GM21381 (cell line): Measurements from ENCODE around the gene DIAPH2.
"Not testable (repeated sequence)": the region's sequence is repeated elsewhere in the genome, so short reads cannot be mapped to it uniquely, and the experiment has no call there.

Experiments
- ATAC-seq: cut with Tn5 transposase; IDR thresholded peaks from one replicate; pipeline ENCODE4 v1.9.1; 2021; ENCODE audit warnings: mild to moderate bottlenecking, moderate library complexity; ENCODE audit not compliant: unreplicated experiment

DIAPH2 gene

DNA sequence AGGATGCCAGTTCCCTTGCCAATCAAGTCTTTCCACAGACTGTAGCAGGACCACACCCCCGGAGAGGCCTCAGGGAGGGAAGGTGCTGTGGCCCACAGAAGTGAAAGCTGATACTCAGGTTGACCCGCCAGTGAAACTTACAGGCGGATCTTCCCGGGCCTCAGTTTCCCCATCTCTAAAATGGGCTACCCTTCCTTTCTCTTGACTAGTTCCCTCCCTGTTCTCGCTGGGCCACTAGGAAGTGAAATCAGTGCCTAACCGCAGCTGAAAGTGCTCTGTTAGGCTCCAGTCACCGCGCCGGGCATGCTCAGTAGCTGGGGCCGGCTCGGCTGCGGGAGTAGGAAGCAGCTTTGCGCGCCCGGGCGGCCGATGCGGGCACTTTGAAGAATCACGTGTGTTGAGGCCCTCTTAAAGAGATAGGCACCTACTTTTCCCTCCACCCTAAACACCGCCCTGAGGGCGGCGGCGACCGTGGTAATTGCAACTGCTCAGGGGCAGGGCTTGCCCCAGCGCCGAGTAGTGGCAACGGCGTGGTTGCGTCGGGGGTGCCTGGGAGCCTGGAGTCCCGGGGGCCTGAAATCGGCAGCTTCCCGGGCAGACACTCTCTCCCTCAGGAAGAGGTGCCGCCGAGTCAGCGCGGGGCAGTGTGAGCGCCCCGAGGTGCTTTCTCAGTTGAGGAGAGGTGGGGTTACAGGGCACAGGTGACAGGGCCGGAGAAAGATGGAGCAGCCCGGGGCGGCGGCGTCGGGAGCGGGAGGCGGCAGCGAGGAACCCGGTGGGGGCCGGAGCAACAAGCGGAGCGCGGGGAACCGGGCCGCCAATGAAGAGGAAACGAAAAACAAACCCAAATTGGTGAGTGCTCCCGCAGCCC is at the start of gene DIAPH2:
TSS of gene DIAPH2 (plus strand) at position 504 of the 871 bp plus-strand sequence.
- peak; percentile 78 for ATAC-seq

DNA sequence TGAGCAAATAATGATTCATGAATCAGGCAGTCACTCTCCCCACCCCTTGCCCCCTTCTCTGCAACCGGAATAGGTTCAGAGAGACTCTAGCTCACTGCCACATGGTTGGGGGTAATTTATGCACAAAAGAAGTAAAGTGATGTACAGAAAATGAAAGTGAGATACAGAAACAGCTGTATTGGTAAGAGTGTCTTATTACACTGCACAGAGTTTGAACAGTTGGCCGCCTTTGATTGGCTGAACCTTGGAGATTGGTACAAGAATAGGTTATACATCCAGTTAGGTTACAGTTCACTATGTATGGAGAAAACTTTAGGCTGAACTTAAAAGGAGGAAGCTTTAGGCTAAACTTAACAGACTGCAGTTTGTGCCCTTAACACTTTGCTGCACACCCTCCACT is 34.6 kb upstream of the DIAPH2 start:
- no peak for ATAC-seq

DNA sequence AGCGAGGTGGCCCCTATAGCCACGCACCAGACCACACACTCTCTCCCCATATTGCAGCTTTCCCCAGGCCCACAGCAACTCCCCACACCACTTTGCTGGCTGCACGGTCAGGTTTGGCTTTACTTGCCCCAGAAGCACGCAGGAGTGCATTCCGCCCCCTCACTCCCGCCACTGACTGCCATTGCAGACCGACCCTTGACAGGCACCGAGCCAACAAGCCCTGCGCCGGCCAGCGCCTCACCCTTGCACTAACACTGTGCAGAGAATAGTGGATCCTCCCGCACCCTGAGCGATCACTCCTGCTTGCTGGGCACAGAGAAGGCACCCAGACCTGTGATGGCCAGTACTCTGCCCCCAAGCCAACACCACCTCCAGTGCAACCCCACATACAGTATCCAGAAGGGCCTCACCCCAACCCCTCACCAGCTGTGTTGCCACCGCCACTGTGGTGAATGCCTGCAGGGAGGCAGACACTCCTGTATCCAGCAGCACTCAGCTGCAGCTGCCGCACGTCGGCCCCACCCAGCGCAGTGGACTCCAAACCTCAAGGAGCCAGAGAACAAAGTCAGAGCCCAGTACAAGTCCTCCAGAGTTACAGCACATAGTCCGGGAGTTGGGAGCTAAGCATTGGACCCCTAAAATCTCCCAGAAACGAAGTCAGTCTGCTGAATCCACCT is 28.6 kb upstream of the DIAPH2 start:
- no peak for ATAC-seq

DNA sequence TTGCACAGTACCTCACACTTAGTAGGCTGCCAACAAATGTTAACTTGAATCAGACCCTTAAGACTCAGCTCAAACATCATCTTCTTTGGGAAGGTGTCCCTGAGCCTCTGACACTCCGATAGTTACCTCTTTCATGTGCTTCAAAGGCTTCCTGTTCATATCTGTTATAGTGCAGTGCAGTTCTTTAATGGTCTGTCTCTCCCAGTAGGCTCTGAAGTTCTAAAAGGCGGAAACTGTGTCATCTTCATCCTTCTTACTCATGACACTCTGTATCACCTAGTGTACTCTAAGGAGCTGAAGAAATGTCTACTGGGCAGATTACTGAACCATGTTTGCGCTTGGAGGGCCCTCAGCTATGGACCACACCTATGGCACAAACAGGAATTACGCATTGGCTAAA is 2.1 kb upstream of the DIAPH2 start:
- no peak for ATAC-seq

DNA sequence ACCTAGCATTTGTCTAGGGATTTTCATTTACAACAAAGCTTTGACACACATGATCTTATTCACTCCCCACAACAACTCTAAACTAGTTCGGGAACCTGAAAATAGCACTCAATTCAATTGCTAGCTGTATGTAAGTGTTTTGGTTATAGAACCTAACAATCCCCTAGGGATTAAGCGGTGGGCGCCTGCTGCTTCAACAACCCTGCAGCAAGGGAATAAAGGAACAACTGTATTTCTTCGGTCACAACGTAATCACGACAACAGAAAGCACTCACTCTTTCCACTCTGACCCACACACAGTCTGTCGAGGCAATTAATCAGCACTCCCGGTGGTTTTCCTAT is 674 bp upstream of the DIAPH2 start:
- ATAC-seq, result no peak

DNA sequence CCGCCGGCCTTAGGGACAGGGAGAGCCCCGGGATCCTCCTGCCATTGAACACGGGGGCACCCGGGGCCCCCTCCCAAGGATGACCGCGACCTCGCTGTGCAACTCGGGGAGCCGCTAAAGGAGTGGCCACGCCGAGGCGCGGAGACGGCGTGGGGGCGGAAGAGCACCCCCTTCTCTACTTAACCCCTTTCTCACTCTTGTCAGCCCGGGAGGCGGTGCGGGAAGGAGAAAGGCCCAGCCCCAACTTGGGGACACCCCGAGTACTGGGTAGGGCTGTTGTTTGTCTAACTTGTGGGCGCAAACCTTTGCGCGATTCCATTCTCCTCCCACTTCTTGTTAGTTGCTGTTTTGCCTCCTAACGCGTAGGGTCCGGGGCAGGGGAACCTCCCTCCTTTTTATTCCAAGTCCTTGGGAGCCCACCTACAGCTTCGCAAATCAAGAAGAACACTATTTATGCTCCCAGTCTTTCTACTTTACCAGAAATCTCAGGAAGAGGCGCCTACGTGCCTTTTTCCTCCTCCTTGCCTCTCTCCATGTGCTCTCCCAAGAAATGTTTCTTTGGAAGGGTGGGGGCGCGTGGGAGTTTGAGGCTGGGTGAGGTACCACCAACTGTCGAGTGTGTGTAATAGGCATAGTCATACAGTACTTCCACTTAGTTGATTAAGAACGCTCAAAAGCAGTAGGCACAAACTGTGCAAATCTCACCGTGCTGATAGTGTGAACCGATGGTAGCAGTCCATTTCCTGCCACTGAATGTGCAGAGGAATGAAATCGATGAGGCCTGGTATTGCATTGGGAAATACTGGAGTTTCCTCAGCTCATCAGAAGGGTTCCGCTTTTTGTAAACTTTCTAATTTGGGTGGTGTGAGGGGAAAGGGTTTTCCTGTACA is 813 bp downstream of the DIAPH2 start:
- ATAC-seq, result peak; percentile 29

DNA sequence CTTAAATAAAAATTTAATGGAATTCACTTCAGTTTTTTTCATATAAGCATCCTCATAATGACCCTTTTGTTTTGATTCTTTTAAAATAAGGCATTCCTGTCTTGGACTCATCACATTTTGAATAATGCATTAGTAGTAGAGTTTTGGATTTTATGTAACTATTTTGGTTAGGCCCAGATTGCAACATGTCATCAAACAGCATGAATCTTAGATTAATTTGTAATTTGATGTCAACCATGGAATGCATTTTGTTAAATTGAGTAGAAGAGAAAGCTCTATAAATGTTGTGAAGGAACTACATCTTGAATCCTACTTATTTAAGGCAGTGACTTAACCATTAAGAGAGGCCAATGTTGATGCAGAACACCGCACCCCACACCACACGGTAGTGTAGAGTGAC is 3.1 kb downstream of the DIAPH2 start:
- ATAC-seq, result no peak

DNA sequence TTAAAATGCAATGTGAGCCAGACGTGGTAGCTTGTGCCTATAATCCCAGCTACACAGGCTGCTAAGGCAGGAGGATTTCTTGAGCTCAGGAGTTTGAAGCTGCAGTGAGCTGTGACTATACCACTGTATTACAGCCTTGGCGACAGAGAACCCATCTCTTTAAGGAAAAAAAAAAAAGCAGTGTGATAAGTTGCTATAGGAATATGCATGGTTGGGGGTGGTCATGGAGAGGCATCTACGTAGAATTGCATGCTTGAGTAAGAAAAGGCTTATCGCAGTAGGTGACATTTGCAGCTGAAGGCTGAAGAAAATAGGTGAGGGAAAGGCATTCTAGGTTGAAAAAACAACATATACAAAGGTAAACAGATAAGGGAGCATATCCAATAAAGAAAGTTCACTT is 4.1 kb downstream of the DIAPH2 start:
- no peak for ATAC-seq

DNA sequence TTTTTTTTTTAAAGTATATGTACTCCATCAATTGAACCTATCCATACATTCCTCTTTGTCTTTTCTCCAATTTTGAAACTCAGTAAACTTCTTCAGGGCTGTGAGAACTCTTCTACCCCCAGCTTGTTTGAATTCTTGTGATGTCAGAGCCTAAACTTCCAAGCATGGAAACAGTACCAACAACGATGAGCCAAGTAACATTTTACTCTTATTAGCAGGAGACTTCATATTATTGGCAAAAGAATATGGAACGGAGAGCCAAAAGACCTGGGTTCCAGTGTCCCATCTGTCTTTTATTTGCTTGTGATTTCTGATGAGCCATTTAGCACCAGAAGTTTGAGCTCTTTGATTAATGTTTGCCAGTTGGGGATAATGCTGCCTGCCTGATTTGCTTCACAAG is 5.3 kb downstream of the DIAPH2 start:
- no peak for ATAC-seq

DNA sequence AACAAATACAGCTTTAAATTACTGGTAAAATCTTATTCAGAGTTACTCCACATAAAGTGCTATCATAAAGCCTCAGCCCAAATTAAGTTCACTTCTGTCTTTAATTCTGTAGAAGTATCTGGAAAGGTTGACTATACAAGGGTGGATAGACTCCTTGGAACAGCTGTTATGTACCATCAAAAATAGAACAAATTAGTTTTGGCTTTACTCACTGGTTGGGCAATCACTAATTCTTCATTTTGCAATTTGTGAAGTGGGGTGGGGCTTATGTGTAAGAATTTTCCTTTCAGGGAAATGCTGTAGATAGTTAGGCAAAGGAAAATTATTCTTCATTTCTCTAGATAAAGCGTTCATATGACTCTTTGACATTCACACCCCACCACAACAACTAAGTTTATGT is 7.8 kb downstream of the DIAPH2 start:
- no peak for ATAC-seq

DNA sequence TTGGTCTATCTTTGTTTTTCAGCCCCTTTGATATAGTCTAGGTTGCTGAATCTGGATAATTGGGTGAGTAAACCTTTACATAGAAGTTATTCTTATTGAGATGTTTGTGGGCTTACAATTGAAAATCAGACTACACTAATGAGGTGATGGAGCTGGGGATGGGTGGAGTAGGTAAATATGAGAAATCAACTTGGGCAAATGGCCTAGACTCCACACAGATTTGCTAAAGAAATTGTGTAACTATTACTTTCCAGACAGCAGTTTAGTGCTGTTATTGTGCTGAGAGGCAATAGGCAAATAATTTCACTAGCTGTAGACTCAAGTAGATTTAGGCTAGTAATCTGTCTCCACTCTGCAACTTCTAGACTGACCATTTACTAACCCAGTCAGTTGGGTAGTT is 8.2 kb downstream of the DIAPH2 start:
- ATAC-seq, result no peak

DNA sequence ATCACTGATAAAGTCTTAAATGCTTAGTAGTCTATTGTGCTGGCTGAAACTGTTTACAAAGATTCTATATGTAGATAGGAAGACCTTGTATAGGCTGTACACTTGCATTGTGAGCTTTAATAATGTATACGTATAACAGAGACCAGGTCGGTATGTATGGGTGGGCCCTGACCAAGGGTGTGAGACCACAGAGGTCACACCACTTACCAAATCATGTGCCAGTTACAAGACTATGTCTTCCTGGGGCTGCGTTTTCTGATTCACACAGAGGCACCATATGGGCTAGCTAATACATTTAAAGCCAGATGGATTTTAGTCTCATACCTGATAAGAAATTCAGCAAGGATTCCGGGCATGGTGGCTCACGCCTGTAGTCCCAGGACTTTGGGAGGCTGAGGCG is 8.8 kb downstream of the DIAPH2 start:
- ATAC-seq, result no peak

DNA sequence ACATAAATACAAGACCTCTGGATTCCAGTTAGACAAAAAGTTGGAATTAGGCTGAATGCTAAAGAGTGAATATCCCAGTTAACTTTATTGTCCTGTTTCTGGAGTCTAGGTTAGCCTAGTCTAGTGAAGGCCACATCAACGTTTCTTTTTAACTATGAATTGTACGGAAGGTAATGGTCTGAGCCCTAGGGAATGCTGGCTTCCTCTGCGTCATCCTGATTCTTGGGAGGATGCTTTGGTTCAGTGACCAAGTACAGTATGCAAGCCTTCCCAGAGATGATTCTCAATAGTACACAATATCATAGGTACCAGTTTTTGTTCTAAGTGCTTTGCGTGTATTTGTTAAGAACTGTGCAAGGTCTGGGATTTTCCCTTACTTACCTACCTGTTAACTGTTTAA is 11.8 kb downstream of the DIAPH2 start:
- no peak for ATAC-seq

DNA sequence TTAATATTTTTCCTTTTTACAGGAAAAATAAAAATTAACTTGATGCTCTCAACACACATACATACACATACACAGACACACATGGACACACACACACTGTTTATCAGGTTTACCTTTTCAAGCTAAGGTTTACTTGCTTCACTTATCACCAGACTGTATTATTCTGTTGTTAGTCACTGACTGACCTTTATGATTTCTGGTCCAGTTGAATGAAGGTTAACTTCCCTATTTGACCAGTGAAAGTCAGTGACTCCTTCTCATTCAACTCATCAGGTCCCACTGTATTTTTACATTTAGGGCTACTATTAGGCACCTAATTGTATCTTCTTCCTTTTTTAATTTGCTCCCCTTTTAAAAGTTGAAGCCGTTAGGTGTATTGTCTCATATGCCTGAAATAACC is 16.0 kb downstream of the DIAPH2 start:
- no peak for ATAC-seq

DNA sequence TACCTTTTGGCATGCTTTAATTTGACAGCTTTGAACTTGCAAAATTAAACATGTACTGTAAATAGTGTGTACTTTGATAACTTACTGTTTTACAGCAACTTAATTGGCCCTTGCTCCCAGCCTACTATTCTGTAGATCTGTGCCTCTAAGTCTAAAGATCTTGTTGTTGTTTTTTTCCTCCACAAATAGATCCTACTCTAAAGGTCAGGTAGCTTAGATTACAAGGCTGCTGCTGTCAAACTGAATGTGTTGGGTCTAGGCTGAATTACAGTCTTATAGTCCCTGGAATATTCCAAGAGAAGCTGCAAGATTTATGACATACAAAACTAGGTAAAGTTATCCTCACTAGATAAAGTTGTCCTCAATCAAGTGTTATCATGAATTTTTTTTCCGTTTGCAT is 18.7 kb downstream of the DIAPH2 start:
- no peak for ATAC-seq

DNA sequence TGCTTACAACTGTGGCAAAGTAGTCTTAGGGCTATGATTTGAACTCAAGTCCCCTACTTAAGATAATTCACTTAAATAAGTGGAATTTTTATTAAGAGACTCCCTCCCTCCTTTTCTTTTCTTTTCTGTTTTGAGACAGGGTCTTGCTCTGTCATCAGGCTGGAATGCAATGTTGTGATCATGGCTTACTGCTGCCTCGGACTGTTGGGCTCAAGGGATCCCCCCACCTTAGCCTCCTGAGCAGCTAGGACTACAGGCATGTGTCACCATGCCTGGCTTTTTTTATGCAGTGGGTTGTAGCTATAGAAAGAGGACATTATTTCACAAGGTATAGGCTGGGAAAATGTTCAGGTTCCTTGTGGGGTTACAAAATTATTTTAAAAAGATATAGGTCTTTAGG is 19.2 kb downstream of the DIAPH2 start:
- no peak for ATAC-seq

DNA sequence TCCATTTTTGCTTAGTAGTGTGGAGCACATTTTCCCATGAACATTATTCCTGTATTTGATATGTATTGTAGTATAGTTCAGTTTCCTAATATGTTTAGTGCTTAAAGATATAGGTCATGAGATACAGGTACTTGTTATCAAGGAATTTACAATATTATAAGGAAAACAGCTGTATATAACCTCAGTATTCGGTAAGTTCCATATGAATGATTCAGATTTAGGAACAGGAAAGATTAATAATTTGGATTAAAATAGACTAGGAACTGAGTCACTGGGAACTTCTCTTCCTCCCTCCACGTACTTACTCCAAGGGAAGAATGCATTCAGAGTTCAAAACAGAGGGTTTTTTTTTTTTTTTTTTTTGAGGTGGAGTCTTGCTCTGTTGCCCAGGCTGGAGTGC is 20.0 kb downstream of the DIAPH2 start:
- no peak for ATAC-seq

DNA sequence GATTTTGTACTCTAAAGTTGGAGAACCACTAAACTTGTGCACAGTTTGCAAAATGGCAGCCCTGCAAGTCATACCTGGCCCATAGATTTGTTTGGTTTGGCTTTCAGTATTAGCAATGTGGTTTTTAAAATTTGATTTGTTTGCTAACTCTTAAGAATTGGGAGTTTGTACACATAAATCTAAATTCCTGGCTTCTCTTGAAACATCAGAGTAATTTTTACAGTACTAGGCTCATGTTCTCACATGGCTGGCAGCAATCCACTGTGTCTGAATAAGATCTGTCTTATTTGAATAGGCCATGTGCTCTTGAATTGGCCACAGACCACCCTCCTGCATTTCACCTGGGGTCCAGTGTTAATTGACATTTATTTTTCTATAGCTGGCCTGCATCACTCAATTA is 21.3 kb downstream of the DIAPH2 start:
- no peak for ATAC-seq

DNA sequence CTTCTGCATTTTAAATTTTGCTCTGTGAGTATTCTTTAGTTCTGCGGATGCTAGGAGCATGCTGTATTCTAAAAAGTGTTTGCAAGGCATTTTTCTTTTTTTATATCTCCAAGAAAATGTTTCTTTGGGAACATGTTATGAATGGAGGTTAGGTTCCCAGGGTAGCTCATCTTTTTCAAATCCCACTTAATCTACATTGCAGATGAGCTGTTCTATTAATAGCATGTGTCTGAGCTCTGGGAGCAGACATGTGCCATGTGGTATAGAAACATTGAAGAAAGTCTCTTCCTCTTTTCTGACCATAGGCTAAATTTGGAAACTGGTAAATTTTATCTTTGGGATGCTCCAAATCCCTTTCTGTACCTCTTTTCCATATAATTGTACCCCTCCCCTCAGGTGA is 23.2 kb downstream of the DIAPH2 start:
- no peak for ATAC-seq

DNA sequence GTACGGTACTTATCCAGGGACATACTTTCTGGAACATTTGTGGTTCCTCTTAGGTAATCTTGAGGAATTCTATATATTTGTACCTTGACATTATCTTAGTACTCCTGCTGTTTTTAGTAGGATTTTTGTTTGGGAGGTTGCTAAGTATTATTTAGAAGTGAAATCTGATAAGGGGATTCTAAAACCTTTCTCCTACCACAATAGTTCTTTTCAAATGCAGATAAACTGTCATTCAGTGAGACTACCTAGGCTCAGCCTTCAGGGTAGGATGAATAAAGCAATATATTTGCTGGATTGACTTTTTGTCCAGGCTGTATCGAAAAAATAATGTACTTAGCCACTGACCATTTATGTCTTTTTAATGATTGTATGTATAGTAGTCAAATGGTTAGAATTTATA is 25.4 kb downstream of the DIAPH2 start:
- no peak for ATAC-seq

DNA sequence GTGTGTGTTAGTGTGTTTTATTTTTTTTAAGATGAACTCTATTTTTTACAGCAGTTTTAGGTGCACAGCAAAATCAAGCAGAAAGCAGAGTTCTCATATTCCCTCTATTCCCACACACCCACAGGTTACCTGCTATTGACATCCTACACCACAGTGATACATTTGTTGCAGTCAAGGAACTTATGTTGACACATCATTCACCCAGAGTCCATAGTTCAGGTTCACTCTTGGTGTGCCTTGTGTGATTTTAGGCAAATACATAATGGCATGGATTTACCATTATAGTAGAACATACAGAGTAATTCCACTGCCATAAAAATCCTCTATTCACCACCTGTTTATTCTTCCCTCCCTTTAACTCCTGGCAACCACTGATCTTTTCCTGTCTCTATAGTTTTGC is 28.7 kb downstream of the DIAPH2 start:
- no peak for ATAC-seq

DNA sequence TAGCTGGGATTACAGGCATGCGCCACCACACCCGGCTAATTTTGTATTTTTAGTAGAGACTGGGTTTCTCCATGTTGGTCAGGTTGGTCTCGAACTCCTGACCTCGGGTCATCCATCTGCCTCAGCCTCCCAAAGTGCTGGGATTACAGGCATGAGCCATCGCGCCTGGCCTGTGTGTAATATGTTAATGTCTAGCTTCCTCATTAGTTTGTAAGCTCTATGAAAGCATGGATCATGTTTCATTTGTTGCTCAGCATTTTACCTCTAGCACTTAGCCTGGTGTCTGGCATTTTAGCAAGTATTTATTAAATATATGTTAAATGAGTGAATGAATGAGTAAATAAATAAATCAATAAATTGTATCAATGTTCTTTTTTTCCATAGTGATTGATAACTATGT is 29.8 kb downstream of the DIAPH2 start:
- not testable (repeated sequence) for ATAC-seq
